ENCODE measurements around the gene TC2N.
"Not testable (repeated sequence)": the region's sequence is repeated elsewhere in the genome, so short reads cannot be mapped to it uniquely, and the experiment has no call there.

TC2N gene

GRCh38 chr14:91830777-91831176 is 36.6 kb downstream of the TC2N start:
- peak; percentile 56 for DNase-seq

- no peak for DNase-seq
Measured at GRCh38 chr14:91829511-91829910, 37.8 kb downstream of the TC2N start.

GRCh38 chr14:91827746-91828145 is 39.6 kb downstream of the TC2N start:
- DNase-seq = no peak

GRCh38 chr14:91817566-91818325 is 49.6 kb downstream of the TC2N start:
- DNase-seq = no peak

GRCh38 chr14:91814317-91814716 is 53.0 kb downstream of the TC2N start:
- no peak for DNase-seq

GRCh38 chr14:91810699-91811098 is 56.6 kb downstream of the TC2N start:
- no peak for DNase-seq

- DNase-seq = no peak
Measured at GRCh38 chr14:91806716-91807115, 60.6 kb downstream of the TC2N start.

- DNase-seq = not testable (repeated sequence)
Measured at GRCh38 chr14:91806094-91806493, 61.2 kb downstream of the TC2N start.

GRCh38 chr14:91805659-91806058 is 61.7 kb downstream of the TC2N start:
- no peak for DNase-seq

GRCh38 chr14:91801358-91801757 is 66.0 kb downstream of the TC2N start:
- DNase-seq = no peak

- no peak for DNase-seq
Measured at GRCh38 chr14:91796617-91797347, 70.6 kb downstream of the TC2N start.

GRCh38 chr14:91793704-91794103 is 73.6 kb downstream of the TC2N start:
- DNase-seq = no peak

- DNase-seq = no peak
Measured at GRCh38 chr14:91786188-91786587, 81.1 kb downstream of the TC2N start.

GRCh38 chr14:91780452-91780851 is 86.9 kb downstream of the TC2N start:
- no peak for DNase-seq

GRCh38 chr14:91778217-91778616 is 89.1 kb downstream of the TC2N start:
- no peak for DNase-seq

GRCh38 chr14:91774140-91775096 is 92.9 kb downstream of the TC2N start:
- no peak for DNase-seq

- no peak for DNase-seq
Measured at GRCh38 chr14:91770185-91770584, 97.2 kb downstream of the TC2N start.

- no peak for DNase-seq
Measured at GRCh38 chr14:91755570-91756295, 111.6 kb downstream of the TC2N start.

- peak; percentile 5 for DNase-seq
Measured at GRCh38 chr14:91754819-91755218, 112.5 kb downstream of the TC2N start.

- DNase-seq = no peak
Measured at GRCh38 chr14:91754185-91754584, 113.2 kb downstream of the TC2N start.

GRCh38 chr14:91753501-91754128 is 113.7 kb downstream of the TC2N start:
- DNase-seq = no peak

GRCh38 chr14:91752961-91753360 is 114.4 kb downstream of the TC2N start:
- DNase-seq = no peak
